K562 (cell line): ENCODE measurements around the gene MEX3A. TPM values are rescaled to one million over a fixed set of nuclear protein-coding genes. Genes with fewer than 3 reads are reported as not detected.

Experiments used
- ATAC-seq: fragments of 200-7000 bp; cut with Tn5 transposase; 3 replicates; pipeline ENCODE4 v1.9.1; 2020; ENCODE audit warnings: moderate library complexity
- BruUV-seq: library from RNA; stranded (reverse); fragments of 400-500 nt; replicated peaks from 2 replicates; lab custom pipeline; 2021; lab: Mats Ljungman, UMichigan
- CTCF ChIA-PET: fragments of 300-600 bp; formaldehyde crosslinking; extraction: SDS; loops from one replicate; lab custom pipeline; 2021; ENCODE audit warnings: low intra/inter-chr PET ratio; lab: Yijun Ruan, JAX
- POLR2A ChIA-PET: fragments of 300-600, 350-650 bp; sonication (Branson Sonifier 250); formaldehyde crosslinking; extraction: SDS; loops from one replicate; lab custom pipeline; 2021; ENCODE audit warnings: antibody characterized with exemption, inconsistent platforms; lab: Yijun Ruan, JAX
- DNase-seq, 4 experiments: peaks; one replicate each; pipeline versions ENCODE4 v3.0.0 to v3.0.0-alpha.2; 2011 to 2018; ENCODE audit warnings: low spot score in 3 of 4, mixed read lengths in 3 of 4; ENCODE audit errors: extremely low read depth in 1 of 4
- FAIRE-seq: peaks from 2 replicates; lab custom pipeline; 2011; peaks lifted over from hg19 to GRCh38; lab: Jason Lieb, UNC
- H2AFZ ChIP-seq: 2 replicates; pipeline ENCODE4 v1.6.0; 2011; ENCODE audit warnings: low read depth, low read length, control low read depth, inconsistent platforms
- H3K27ac ChIP-seq: fragments of 200-600 bp; 3 replicates; pipeline ENCODE4 v1.8.0; 2011; ENCODE audit warnings: low read depth, mild to moderate bottlenecking, control low read depth, inconsistent platforms, low read length, moderate library complexity, mixed read lengths; ENCODE audit errors: extremely low read depth
- H3K27me3 ChIP-seq, 2 experiments: fragments of 300-600 bp in 1 of 2; 2 replicates in 1 of 2; 3 replicates in 1 of 2; pipeline versions ENCODE4 v1.6.0 to v1.8.0; 2011; ENCODE audit warnings: inconsistent platforms in 2 of 2, low read length in 2 of 2, mild to moderate bottlenecking in 1 of 2, mixed read lengths in 1 of 2, moderate library complexity in 1 of 2; ENCODE audit not compliant: control insufficient read depth in 2 of 2, insufficient read depth in 2 of 2
- H3K36me3 ChIP-seq: fragments of 300-600 bp; 3 replicates; pipeline ENCODE4 v1.8.0; 2011; ENCODE audit warnings: mild to moderate bottlenecking, low read length, inconsistent platforms; ENCODE audit not compliant: control insufficient read depth, insufficient read depth
- H3K4me1 ChIP-seq, 2 experiments: fragments of 200-600 bp in 1 of 2; replicated peaks in 1 of 2; 2 replicates in 1 of 2; 3 replicates in 1 of 2; pipeline versions ENCODE4 v1.5.1 to v1.8.0; 2011; ENCODE audit warnings: inconsistent platforms in 2 of 2, low read length in 2 of 2, mild to moderate bottlenecking in 1 of 2, mixed read lengths in 1 of 2, moderate library complexity in 1 of 2; ENCODE audit not compliant: control insufficient read depth in 2 of 2, insufficient read depth in 2 of 2
- H3K4me2 ChIP-seq: 2 replicates; pipeline ENCODE4 v1.6.1; 2011; ENCODE audit warnings: low read length, control low read depth, inconsistent platforms, mixed read lengths; ENCODE audit not compliant: insufficient read depth
- H3K4me3 ChIP-seq: fragments of 200-600 bp; sonication (generic), shearing (Covaris generic); 2 replicates; pipeline ENCODE4 v1.5.1; 2016; ENCODE audit warnings: control low read depth, inconsistent platforms
- H3K79me2 ChIP-seq: fragments of 200-600 bp; 3 replicates; pipeline ENCODE4 v1.8.0; 2011; ENCODE audit warnings: low read length, inconsistent platforms; ENCODE audit not compliant: control insufficient read depth, insufficient read depth
- H3K9ac ChIP-seq, 2 experiments: 2 replicates each; pipeline versions ENCODE4 v1.6.0 to v1.6.1; 2011; ENCODE audit warnings: low read depth in 2 of 2, low read length in 2 of 2, control low read depth in 1 of 2, inconsistent platforms in 1 of 2, mild to moderate bottlenecking in 1 of 2, mixed read lengths in 1 of 2; ENCODE audit not compliant: insufficient read depth in 1 of 2
- H3K9me1 ChIP-seq: one replicate; pipeline ENCODE4 v1.6.0; 2011; ENCODE audit warnings: inconsistent platforms, mild to moderate bottlenecking, low read length, moderate library complexity; ENCODE audit not compliant: control insufficient read depth, insufficient read depth
- H3K9me3 ChIP-seq: replicated peaks from 2 replicates; pipeline ENCODE4 v1.5.1; 2011; ENCODE audit warnings: low read depth, low read length, inconsistent platforms; ENCODE audit not compliant: control insufficient read depth, insufficient read depth
- H4K20me1 ChIP-seq: replicated peaks from 2 replicates; pipeline ENCODE4 v1.6.1; 2011; ENCODE audit warnings: low read length, inconsistent platforms, mixed read lengths; ENCODE audit not compliant: control insufficient read depth, insufficient read depth
- CHD1 ChIP-seq: fragments of 200-600 bp; sonication (generic); IDR thresholded peaks from one replicate; pipeline ENCODE4 v1.6.1; 2012; ENCODE audit warnings: mild to moderate bottlenecking, moderate library complexity, low read length, inconsistent platforms
- ELF2 ChIP-seq: fragments of 250-450 bp; sonication (Bioruptor Pico); IDR thresholded peaks from 2 replicates; pipeline ENCODE4 v1.5.0; 2021; ENCODE audit warnings: mild to moderate bottlenecking
- FOXP1 ChIP-seq: sonication (generic); formaldehyde crosslinking; IDR thresholded peaks from 2 replicates; pipeline ENCODE4 v1.8.0; 2022; ENCODE audit warnings: mild to moderate bottlenecking, missing genetic modification reagents
- GATAD2A ChIP-seq: fragments of 450-650 bp; IDR thresholded peaks from 2 replicates; pipeline ENCODE4 v1.6.1; 2017
- ID3 ChIP-seq, 2 experiments: fragments of 250-450 bp in 1 of 2; fragments of 450-650 bp in 1 of 2; sonication (Bioruptor Pico) in 1 of 2; IDR thresholded peaks; 2 replicates each; pipeline versions ENCODE4 v1.6.1 to v1.8.0; 2016 to 2021; ENCODE audit warnings: mild to moderate bottlenecking in 2 of 2, moderate library complexity in 2 of 2, missing compliant biosample characterization in 1 of 2, missing genetic modification characterization in 1 of 2
- MAZ ChIP-seq, 2 experiments: fragments of 450-650 bp in 1 of 2; sonication (generic) in 1 of 2; formaldehyde crosslinking; IDR thresholded peaks in 1 of 2; conservative IDR thresholded peaks in 1 of 2; 2 replicates each; pipeline versions ENCODE4 v1.4.0 to v1.5.0; 2020; ENCODE audit warnings: mild to moderate bottlenecking in 1 of 2, missing genetic modification reagents in 1 of 2
- MEF2A ChIP-seq: IDR thresholded peaks from 2 replicates; pipeline ENCODE4 v1.6.1; 2011; ENCODE audit warnings: low read depth, mild to moderate bottlenecking, low read length, moderate library complexity; ENCODE audit not compliant: control insufficient read depth
- NEUROD1 ChIP-seq: fragments of 150-350 bp; IDR thresholded peaks from 2 replicates; pipeline ENCODE4 v1.6.1; 2014; ENCODE audit warnings: borderline replicate concordance, low read length, low read depth; ENCODE audit not compliant: partially characterized antibody
- PBX2 ChIP-seq, 2 experiments: IDR thresholded peaks in 1 of 2; conservative IDR thresholded peaks in 1 of 2; 2 replicates each; pipeline ENCODE4 v1.6.1; 2016; ENCODE audit warnings: low read depth in 2 of 2, mild to moderate bottlenecking in 1 of 2, missing compliant biosample characterization in 1 of 2, missing genetic modification characterization in 1 of 2, moderate library complexity in 1 of 2
- RFX7 ChIP-seq: fragments of 250-450 bp; sonication (Bioruptor Pico); IDR thresholded peaks from 2 replicates; pipeline ENCODE4 v1.5.1; 2021; ENCODE audit warnings: mild to moderate bottlenecking
- TCF3 ChIP-seq: sonication (generic); formaldehyde crosslinking; IDR thresholded peaks from 2 replicates; pipeline ENCODE4 v1.4.0; 2020; ENCODE audit warnings: mild to moderate bottlenecking, missing genetic modification reagents
- TOE1 ChIP-seq, 2 experiments: fragments of 450-650 bp in 1 of 2; sonication (generic) in 1 of 2; formaldehyde crosslinking in 1 of 2; IDR thresholded peaks; 2 replicates each; pipeline versions ENCODE4 v1.7.1 to v1.8.0; 2016 to 2022; ENCODE audit warnings: borderline replicate concordance in 2 of 2, mild to moderate bottlenecking in 2 of 2, antibody characterized with exemption in 1 of 2, inconsistent platforms in 1 of 2, low read depth in 1 of 2, missing genetic modification reagents in 1 of 2, moderate library complexity in 1 of 2
- ZKSCAN8 ChIP-seq: fragments of 200-800 bp; sonication (Bioruptor generic); IDR thresholded peaks from 2 replicates; pipeline ENCODE4 v1.6.1; 2016; ENCODE audit warnings: missing genetic modification characterization, missing compliant biosample characterization
- ZNF3 ChIP-seq: fragments of 250-450 bp; sonication (Bioruptor Pico); IDR thresholded peaks from 2 replicates; pipeline ENCODE4 v1.5.0; 2021; ENCODE audit warnings: mild to moderate bottlenecking, moderate library complexity
- ZNF436 ChIP-seq: fragments of 250-450, 450-650 bp; sonication (Bioruptor Pico); formaldehyde crosslinking; IDR thresholded peaks from 2 replicates; pipeline ENCODE4 v1.7.0; 2020; ENCODE audit warnings: mild to moderate bottlenecking
- WGBS: fragments of 100-300 bp; shearing (Covaris generic); methylation state at CpG from one replicate; pipeline ENCODE4 v1.1.6; 2016; ENCODE audit warnings: low coverage, mixed read lengths; ENCODE audit not compliant: insufficient coverage; ENCODE audit errors: missing lambda C conversion rate; 5-methylcytosine and 5-hydroxymethylcytosine counted together
- in situ Hi-C: fragments of 300-500 bp; cut with MboI; formaldehyde crosslinking; loops from 4 replicates; pipeline ENCODE4 v1.15.0; 2018; ENCODE audit warnings: inconsistent platforms, mixed read lengths
- intact Hi-C: fragments of 100-400 bp; cut with micrococcal nuclease; formaldehyde crosslinking; loops from 2 replicates; pipeline ENCODE4 v1.14.2; 2022
- polyA plus RNA-seq, 8 experiments: library from polyadenylated mRNA; depleted of rRNA in 4 of 8; stranded (reverse) in 5 of 8; unstranded in 3 of 8; fragments of >200 nt; fragmentation: Nextera tagmentation in 2 of 8; fragmentation: Illumina TruSeq in 1 of 8; extraction: Ambion mirVana in 2 of 8; extraction: Trizol in 1 of 8; gene quantifications; 2 replicates each; pipeline versions ENCODE4 v1.2.1 to v1.2.3, GENCODE V29; 2011 to 2014; ENCODE audit warnings: inconsistent platforms in 1 of 8, missing spikeins in 1 of 8
- total RNA-seq, 7 experiments: library from RNA; depleted of rRNA in 6 of 7; stranded (reverse); fragments of >200 nt in 6 of 7; fragmentation: Illumina TruSeq in 2 of 7; extraction: Trizol in 2 of 7; gene quantifications; 2 replicates each; pipeline versions ENCODE4 v1.2.1 to v1.2.3, GENCODE V29; 2011 to 2021; ENCODE audit warnings: low replicate concordance in 1 of 7

MEX3A gene
- total and polyA plus RNA-seq, 9 of the 15 experiments (the other 6 are each of a cell fraction or from before 2014, with no cell fraction given): 0.36 to 13.7 (median 5.2) TPM

- H3K4me2 ChIP-seq: peak overlapping the region; percentile 67
- H3K4me1 ChIP-seq: peaks cover 56 to 75% of the 10 kb centered on the region in 2 experiments
- BruUV-seq: TSS peak; percentile 16
- TF ChIP-seq ZNF3 (CRISPR knock-in tag) (no peak), ID3 (CRISPR knock-in tag; IDR thresholded peaks at IDR 0.05) (no peak), ID3 (tag; IDR thresholded peaks at IDR 0.05) (no peak), ZKSCAN8 (CRISPR knock-in tag) (no peak), RFX7 (CRISPR knock-in tag) (no peak), GATAD2A (0 out of 2 replicates have a peak, but pooled peaks have one; percentile 27), TOE1 (IDR thresholded peaks at IDR 0.05; ENCODE audit: borderline replicate concordance) (no peak), TOE1 (CRISPR knock-in tag; IDR thresholded peaks at IDR 0.05; ENCODE audit: borderline replicate concordance, low read depth) (no peak), PBX2 (CRISPR knock-in tag; IDR thresholded peaks at IDR 0.05; ENCODE audit: low read depth) (no peak), PBX2 (tag; conservative IDR thresholded peaks at IDR 0.05; ENCODE audit: low read depth) (no peak), TCF3 (CRISPR knock-in tag) (peak; percentile 7; the same call in 1 of the 2 replicates), FOXP1 (CRISPR knock-in tag) (no peak), MAZ (CRISPR knock-in tag; conservative IDR thresholded peaks at IDR 0.05 in 1 of 2, IDR thresholded peaks at IDR 0.05 in 1 of 2) (no peak), MEF2A (no peak), CHD1 (no peak), ZNF436 (CRISPR knock-in tag) (no peak), ELF2 (CRISPR knock-in tag) (no peak), NEUROD1 (no peak)
Measured at GRCh38 chr1:156118177-156118868, 36.1 kb upstream of the MEX3A start.

More at GRCh38 chr1:156118177-156118868, 36.1 kb upstream of the MEX3A start:
- H3K9me3 ChIP-seq: no peaks in the 10 kb centered on the region
- ATAC-seq: no peak
- ChIA-PET POLR2A (interaction anchor here (0.6 to 8.5 kb wide), 9 partner anchors 9 to 559 kb away, joined by 3 to 164 read pairs (median 3); partner anchors contain the start of genes MEX3A, NES and PMF1), CTCF (no interaction called here)
- H2AFZ ChIP-seq: no peak overlapping the region
- WGBS: 45% methylated on average over 7 of the region's 8 CpGs
- peak overlapping the region; percentile 81 to 83; a peak in 3 of 4 replicates for H3K9ac ChIP-seq
- in situ Hi-C loops: no loop called here
- H3K79me2 ChIP-seq: peaks cover 87% of the 10 kb centered on the region
- peaks cover 25% of the 10 kb centered on the region; the same call in 2 of the 3 replicates for H3K36me3 ChIP-seq
- no peaks in the 10 kb centered on the region for H3K27me3 ChIP-seq
- H3K4me3 ChIP-seq: peak overlapping the region; percentile 24
- no peaks in the 10 kb centered on the region for H3K9me1 ChIP-seq
- peak overlapping the region; percentile 22 for H3K27ac ChIP-seq
- FAIRE-seq: peak; percentile 19
- no peak for DNase-seq
- H4K20me1 ChIP-seq: peaks cover 27% of the 10 kb centered on the region
- intact Hi-C loops: no loop called here
